ENCODE results near the gene MLIP.

Gene MLIP

DNA sequence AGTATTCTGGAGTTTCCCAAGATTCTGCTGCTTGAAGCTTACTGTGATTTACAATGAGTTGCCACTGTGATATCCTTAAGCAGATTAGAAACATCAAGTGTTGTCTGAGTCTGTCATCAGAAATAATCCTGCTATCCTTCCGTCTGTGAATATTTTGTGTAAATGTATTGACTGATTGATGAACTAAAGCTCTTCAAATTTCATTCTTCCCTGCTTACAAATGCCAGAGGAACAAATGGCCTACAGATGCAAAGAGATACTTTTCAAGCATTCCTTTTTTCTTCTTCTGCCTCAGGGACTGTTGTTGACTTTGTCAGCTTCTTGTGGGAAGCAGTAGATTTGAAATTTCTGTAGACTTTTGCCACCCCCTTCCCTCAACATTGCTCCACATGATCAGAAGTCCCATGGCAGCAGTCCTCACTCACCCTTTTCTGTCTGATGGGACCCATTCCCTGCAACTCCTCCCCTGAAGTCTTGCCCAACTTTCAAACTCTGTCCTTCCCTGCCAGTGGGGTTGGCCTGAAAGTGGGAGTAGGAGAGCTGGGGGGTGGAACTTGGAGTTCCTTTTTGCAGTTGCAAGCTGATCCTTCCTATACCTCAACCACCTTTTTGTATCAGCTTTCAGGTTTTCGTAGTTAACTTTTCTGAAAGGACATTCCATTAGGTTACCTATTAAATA, 38.5 kb upstream of the MLIP start:
- no peak overlapping the region for H4K5ac ChIP-seq (ENCODE audit: low read length)
- H3K79me2 ChIP-seq (ENCODE audit: control insufficient read depth, insufficient read depth, low read length): no peaks in the 10 kb centered on the region
- H2BK15ac ChIP-seq (replicated peaks; ENCODE audit: low read depth): no peak overlapping the region
- H2AK5ac ChIP-seq (ENCODE audit: low read length): no peak overlapping the region
- no peaks in the 10 kb centered on the region for H3K27me3 ChIP-seq (ENCODE audit: insufficient read depth, low read length, poor library complexity)
- no peak overlapping the region for H3K56ac ChIP-seq (ENCODE audit: low read length)
- H3K23ac ChIP-seq (ENCODE audit: low read length): no peak overlapping the region
- H4K8ac ChIP-seq (ENCODE audit: low read depth, low read length): no peak overlapping the region
- no peak overlapping the region for H3K9ac ChIP-seq (ENCODE audit: low read length)
- no peak overlapping the region for H3K4me3 ChIP-seq (ENCODE audit: low read length)
- H3K4me2 ChIP-seq (ENCODE audit: low read length): no peak overlapping the region
- peaks cover 4% of the 10 kb centered on the region for H3K4me1 ChIP-seq (ENCODE audit: control insufficient read depth, low read depth, low read length)
- WGBS (ENCODE audit: extremely low coverage, insufficient coverage, low lambda C conversion rate): no CpG with 5 or more reads among the region's 2 CpGs
- no peaks in the 10 kb centered on the region for H3K36me3 ChIP-seq (ENCODE audit: control insufficient read depth, insufficient read depth, low read length)
- no peak overlapping the region for H2BK120ac ChIP-seq (ENCODE audit: low read depth, low read length)
- H2BK5ac ChIP-seq (ENCODE audit: low read length): no peak overlapping the region
- DNase-seq: peak; percentile 68
- H3K18ac ChIP-seq (ENCODE audit: low read length): peak overlapping the region; percentile 6
- no peaks in the 10 kb centered on the region for H3K79me1 ChIP-seq (ENCODE audit: low read length)
- peak overlapping the region; percentile 24 for H3K27ac ChIP-seq (ENCODE audit: low read depth, low read length)
- no peak overlapping the region for H3K4ac ChIP-seq (ENCODE audit: low read depth, low read length)

DNA sequence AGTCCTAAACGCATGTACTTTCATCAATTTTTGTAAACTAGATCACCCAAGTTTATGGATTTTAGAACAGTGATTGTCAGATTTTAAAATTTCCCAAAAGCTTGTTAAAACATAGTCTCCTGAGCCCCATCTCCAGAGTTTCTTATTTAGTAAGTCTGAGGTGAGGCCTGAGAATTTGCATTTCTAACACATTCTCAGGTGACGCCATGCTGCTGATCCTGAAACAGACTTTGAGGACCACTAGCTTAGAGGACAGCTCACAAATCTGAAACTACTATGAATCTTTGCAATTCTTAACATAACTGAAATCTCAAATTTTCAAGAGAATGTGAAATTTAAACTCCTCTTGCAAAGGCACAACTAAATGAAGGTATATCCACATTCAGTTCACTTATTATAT, 37.8 kb upstream of the MLIP start:
- WGBS (ENCODE audit: extremely low coverage, insufficient coverage, low lambda C conversion rate): no CpG with 5 or more reads among the region's 2 CpGs
- Histone ChIP-seq H2BK5ac (ENCODE audit: low read length) (no peak overlapping the region), H3K56ac (ENCODE audit: low read length) (no peak overlapping the region), H3K79me1 (ENCODE audit: low read length) (no peaks in the 10 kb centered on the region), H4K8ac (ENCODE audit: low read depth, low read length) (no peak overlapping the region), H3K4me2 (ENCODE audit: low read length) (no peak overlapping the region), H2BK120ac (ENCODE audit: low read depth, low read length) (no peak overlapping the region), H4K5ac (ENCODE audit: low read length) (no peak overlapping the region), H3K4me1 (ENCODE audit: control insufficient read depth, low read depth, low read length) (peaks cover 4% of the 10 kb centered on the region), H3K79me2 (ENCODE audit: control insufficient read depth, insufficient read depth, low read length) (no peaks in the 10 kb centered on the region), H3K27ac (ENCODE audit: low read depth, low read length) (no peak overlapping the region), H3K4ac (ENCODE audit: low read depth, low read length) (no peak overlapping the region), H3K36me3 (ENCODE audit: control insufficient read depth, insufficient read depth, low read length) (no peaks in the 10 kb centered on the region), H3K4me3 (ENCODE audit: low read length) (no peak overlapping the region), H3K18ac (ENCODE audit: low read length) (no peak overlapping the region), H3K9ac (ENCODE audit: low read length) (no peak overlapping the region), H3K23ac (ENCODE audit: low read length) (no peak overlapping the region), H2BK15ac (replicated peaks; ENCODE audit: low read depth) (no peak overlapping the region), H2AK5ac (ENCODE audit: low read length) (no peak overlapping the region), H3K27me3 (ENCODE audit: insufficient read depth, low read length, poor library complexity) (no peaks in the 10 kb centered on the region)
- peak; percentile 68 for DNase-seq

GRCh38 chr6:54074109-54074508, 37.1 kb upstream of the MLIP start:
- H3K4me3 ChIP-seq (ENCODE audit: low read length): no peak overlapping the region
- H2AK5ac ChIP-seq (ENCODE audit: low read length): no peak overlapping the region
- H3K27ac ChIP-seq (ENCODE audit: low read depth, low read length): no peak overlapping the region
- peaks cover 4% of the 10 kb centered on the region for H3K4me1 ChIP-seq (ENCODE audit: control insufficient read depth, low read depth, low read length)
- H4K5ac ChIP-seq (ENCODE audit: low read length): no peak overlapping the region
- H3K4ac ChIP-seq (ENCODE audit: low read depth, low read length): no peak overlapping the region
- peak; percentile 69 for DNase-seq
- H2BK5ac ChIP-seq (ENCODE audit: low read length): no peak overlapping the region
- H3K36me3 ChIP-seq (ENCODE audit: control insufficient read depth, insufficient read depth, low read length): no peaks in the 10 kb centered on the region
- H3K4me2 ChIP-seq (ENCODE audit: low read length): no peak overlapping the region
- no peak overlapping the region for H3K18ac ChIP-seq (ENCODE audit: low read length)
- no peaks in the 10 kb centered on the region for H3K27me3 ChIP-seq (ENCODE audit: insufficient read depth, low read length, poor library complexity)
- no peak overlapping the region for H2BK15ac ChIP-seq (replicated peaks; ENCODE audit: low read depth)
- H3K9ac ChIP-seq (ENCODE audit: low read length): no peak overlapping the region
- H3K79me2 ChIP-seq (ENCODE audit: control insufficient read depth, insufficient read depth, low read length): no peaks in the 10 kb centered on the region
- H2BK120ac ChIP-seq (ENCODE audit: low read depth, low read length): no peak overlapping the region
- no CpG with 5 or more reads among the region's 4 CpGs for WGBS (ENCODE audit: extremely low coverage, insufficient coverage, low lambda C conversion rate)
- H3K23ac ChIP-seq (ENCODE audit: low read length): no peak overlapping the region
- no peak overlapping the region for H4K8ac ChIP-seq (ENCODE audit: low read depth, low read length)
- no peak overlapping the region for H3K56ac ChIP-seq (ENCODE audit: low read length)
- H3K79me1 ChIP-seq (ENCODE audit: low read length): no peaks in the 10 kb centered on the region

DNA sequence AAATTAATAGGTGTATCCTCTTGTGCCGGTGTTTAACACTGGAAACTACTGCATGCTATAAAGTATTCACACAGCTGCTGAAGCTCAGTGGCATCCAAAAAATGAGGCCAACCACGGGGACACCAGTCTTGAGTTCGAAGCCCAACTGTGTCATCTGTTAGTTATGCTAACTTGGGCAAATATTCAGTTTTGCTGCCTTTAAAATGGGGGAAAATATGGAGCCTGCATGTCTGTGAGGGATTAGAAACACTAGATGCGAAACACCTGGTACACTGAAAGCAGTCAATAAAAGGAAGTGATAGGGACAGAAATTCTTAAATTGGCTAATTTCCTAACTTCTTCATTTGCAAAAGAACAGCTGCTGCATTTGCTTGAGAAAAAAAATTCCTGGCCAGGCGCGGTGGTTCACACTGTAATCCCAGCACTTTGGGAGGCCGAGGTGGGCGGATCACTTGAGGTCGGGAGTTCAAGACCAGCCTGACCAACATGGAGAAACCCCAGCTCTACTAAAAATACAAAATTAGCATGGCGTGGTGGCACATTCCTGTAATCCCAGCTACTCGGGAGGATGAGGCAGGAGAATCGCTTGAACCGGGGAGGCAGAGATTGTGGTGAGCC, 36.6 kb upstream of the MLIP start:
- H3K23ac ChIP-seq (ENCODE audit: low read length): no peak overlapping the region
- no peak overlapping the region for H3K18ac ChIP-seq (ENCODE audit: low read length)
- no peak overlapping the region for H3K56ac ChIP-seq (ENCODE audit: low read length)
- peak; percentile 70 for DNase-seq
- H3K27ac ChIP-seq (ENCODE audit: low read depth, low read length): peak overlapping the region; percentile 53
- H2BK120ac ChIP-seq (ENCODE audit: low read depth, low read length): no peak overlapping the region
- peak overlapping the region; percentile 36 for H2BK15ac ChIP-seq (replicated peaks; ENCODE audit: low read depth)
- H4K5ac ChIP-seq (ENCODE audit: low read length): no peak overlapping the region
- no peak overlapping the region for H4K8ac ChIP-seq (ENCODE audit: low read depth, low read length)
- H2BK5ac ChIP-seq (ENCODE audit: low read length): no peak overlapping the region
- no peaks in the 10 kb centered on the region for H3K36me3 ChIP-seq (ENCODE audit: control insufficient read depth, insufficient read depth, low read length)
- H3K4ac ChIP-seq (ENCODE audit: low read depth, low read length): no peak overlapping the region
- no peak overlapping the region for H3K4me2 ChIP-seq (ENCODE audit: low read length)
- H3K4me1 ChIP-seq (ENCODE audit: control insufficient read depth, low read depth, low read length): peaks cover 4% of the 10 kb centered on the region
- H3K79me1 ChIP-seq (ENCODE audit: low read length): no peaks in the 10 kb centered on the region
- H3K79me2 ChIP-seq (ENCODE audit: control insufficient read depth, insufficient read depth, low read length): no peaks in the 10 kb centered on the region
- WGBS (ENCODE audit: extremely low coverage, insufficient coverage, low lambda C conversion rate): no CpG with 5 or more reads among the region's 13 CpGs
- H3K27me3 ChIP-seq (ENCODE audit: insufficient read depth, low read length, poor library complexity): no peaks in the 10 kb centered on the region
- no peak overlapping the region for H2AK5ac ChIP-seq (ENCODE audit: low read length)
- no peak overlapping the region for H3K4me3 ChIP-seq (ENCODE audit: low read length)
- H3K9ac ChIP-seq (ENCODE audit: low read length): no peak overlapping the region

- no peak overlapping the region for H3K56ac ChIP-seq (ENCODE audit: low read length)
- H3K9ac ChIP-seq (ENCODE audit: low read length): no peak overlapping the region
- H3K79me2 ChIP-seq (ENCODE audit: control insufficient read depth, insufficient read depth, low read length): no peaks in the 10 kb centered on the region
- H3K36me3 ChIP-seq (ENCODE audit: control insufficient read depth, insufficient read depth, low read length): no peaks in the 10 kb centered on the region
- H4K5ac ChIP-seq (ENCODE audit: low read length): no peak overlapping the region
- no peak overlapping the region for H3K4ac ChIP-seq (ENCODE audit: low read depth, low read length)
- peaks cover 4% of the 10 kb centered on the region for H3K4me1 ChIP-seq (ENCODE audit: control insufficient read depth, low read depth, low read length)
- no peak overlapping the region for H3K27ac ChIP-seq (ENCODE audit: low read depth, low read length)
- H3K4me3 ChIP-seq (ENCODE audit: low read length): no peak overlapping the region
- H2BK120ac ChIP-seq (ENCODE audit: low read depth, low read length): peak overlapping the region; percentile 88
- no peak overlapping the region for H2AK5ac ChIP-seq (ENCODE audit: low read length)
- H3K79me1 ChIP-seq (ENCODE audit: low read length): no peaks in the 10 kb centered on the region
- WGBS (ENCODE audit: extremely low coverage, insufficient coverage, low lambda C conversion rate): no CpG with 5 or more reads among the region's 2 CpGs
- no peak overlapping the region for H3K18ac ChIP-seq (ENCODE audit: low read length)
- no peak overlapping the region for H2BK5ac ChIP-seq (ENCODE audit: low read length)
- no peak overlapping the region for H3K23ac ChIP-seq (ENCODE audit: low read length)
- no peaks in the 10 kb centered on the region for H3K27me3 ChIP-seq (ENCODE audit: insufficient read depth, low read length, poor library complexity)
- no peak overlapping the region for H2BK15ac ChIP-seq (replicated peaks; ENCODE audit: low read depth)
- no peak overlapping the region for H4K8ac ChIP-seq (ENCODE audit: low read depth, low read length)
- H3K4me2 ChIP-seq (ENCODE audit: low read length): no peak overlapping the region
- no peak for DNase-seq
Observed at GRCh38 chr6:54076159-54076789, 35.0 kb upstream of the MLIP start.
